Suprapubic skin (tissue), 4 donors: ENCODE measurements around the gene AMPD3.

Experiments
- EP300 ChIP-seq: sonication (generic); formaldehyde crosslinking; IDR thresholded peaks from one replicate; pipeline ENCODE4 v1.6.1; 2017; ENCODE audit warnings: antibody characterized with exemption
- POLR2A ChIP-seq, 2 donors: fragments of 450-650 bp; IDR thresholded peaks; one replicate each; pipeline ENCODE4 v1.6.1; 2017; ENCODE audit warnings: antibody characterized with exemption in 2 of 2, mild to moderate bottlenecking in 2 of 2, moderate library complexity in 2 of 2
- POLR2AphosphoS5 ChIP-seq, 3 donors: sonication (generic); formaldehyde crosslinking; IDR thresholded peaks; one replicate each; pipeline ENCODE4 v1.6.1; 2017; ENCODE audit warnings: antibody characterized with exemption in 3 of 3
- TF ChIP-seq, protein P1 (sequence below), 2 donors: fragments of 200-600 bp in 1 of 2; fragments of 450-650 bp in 1 of 2; sonication (generic) in 1 of 2; IDR thresholded peaks; one replicate each; pipeline ENCODE4 v1.5.1; 2016 to 2019; ENCODE audit warnings: antibody characterized with exemption in 2 of 2, mild to moderate bottlenecking in 1 of 2, moderate library complexity in 1 of 2

DNA sequence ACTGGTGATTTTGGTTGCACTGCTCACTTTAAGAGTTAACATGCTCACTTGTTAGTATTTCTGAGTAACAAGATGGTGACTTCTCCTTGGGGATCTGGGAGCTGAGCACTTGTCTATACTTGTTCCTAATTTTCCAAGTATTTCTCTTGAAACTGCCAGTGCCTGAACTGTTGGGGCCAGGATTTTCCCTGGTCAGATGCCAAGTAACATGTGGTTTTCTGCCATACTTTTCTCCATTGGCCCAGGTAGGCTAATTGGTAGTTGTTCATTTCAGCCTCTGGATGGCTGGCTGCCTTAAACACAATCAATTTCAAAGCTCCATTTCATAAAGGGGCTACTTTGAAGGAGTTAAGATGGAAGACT lies 50.9 kb downstream of the AMPD3 start:
- TF ChIP-seq, protein P1, sequence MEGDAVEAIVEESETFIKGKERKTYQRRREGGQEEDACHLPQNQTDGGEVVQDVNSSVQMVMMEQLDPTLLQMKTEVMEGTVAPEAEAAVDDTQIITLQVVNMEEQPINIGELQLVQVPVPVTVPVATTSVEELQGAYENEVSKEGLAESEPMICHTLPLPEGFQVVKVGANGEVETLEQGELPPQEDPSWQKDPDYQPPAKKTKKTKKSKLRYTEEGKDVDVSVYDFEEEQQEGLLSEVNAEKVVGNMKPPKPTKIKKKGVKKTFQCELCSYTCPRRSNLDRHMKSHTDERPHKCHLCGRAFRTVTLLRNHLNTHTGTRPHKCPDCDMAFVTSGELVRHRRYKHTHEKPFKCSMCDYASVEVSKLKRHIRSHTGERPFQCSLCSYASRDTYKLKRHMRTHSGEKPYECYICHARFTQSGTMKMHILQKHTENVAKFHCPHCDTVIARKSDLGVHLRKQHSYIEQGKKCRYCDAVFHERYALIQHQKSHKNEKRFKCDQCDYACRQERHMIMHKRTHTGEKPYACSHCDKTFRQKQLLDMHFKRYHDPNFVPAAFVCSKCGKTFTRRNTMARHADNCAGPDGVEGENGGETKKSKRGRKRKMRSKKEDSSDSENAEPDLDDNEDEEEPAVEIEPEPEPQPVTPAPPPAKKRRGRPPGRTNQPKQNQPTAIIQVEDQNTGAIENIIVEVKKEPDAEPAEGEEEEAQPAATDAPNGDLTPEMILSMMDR (IDR thresholded peaks at IDR 0.05) = no peak
- TF ChIP-seq EP300 = no peak
- no peak for TF ChIP-seq POLR2A (IDR thresholded peaks at IDR 0.05)
- no peak for TF ChIP-seq POLR2AphosphoS5 (IDR thresholded peaks at IDR 0.05)
